ENCODE data around the gene USP35. TPM values are rescaled to one million over a fixed set of nuclear protein-coding genes. Genes with fewer than 3 reads are reported as not detected.

USP35 gene
- total and polyA plus RNA-seq, 5 experiments from 2014 or later: 0.76 to 12.4 (median 1.5) TPM

DNA sequence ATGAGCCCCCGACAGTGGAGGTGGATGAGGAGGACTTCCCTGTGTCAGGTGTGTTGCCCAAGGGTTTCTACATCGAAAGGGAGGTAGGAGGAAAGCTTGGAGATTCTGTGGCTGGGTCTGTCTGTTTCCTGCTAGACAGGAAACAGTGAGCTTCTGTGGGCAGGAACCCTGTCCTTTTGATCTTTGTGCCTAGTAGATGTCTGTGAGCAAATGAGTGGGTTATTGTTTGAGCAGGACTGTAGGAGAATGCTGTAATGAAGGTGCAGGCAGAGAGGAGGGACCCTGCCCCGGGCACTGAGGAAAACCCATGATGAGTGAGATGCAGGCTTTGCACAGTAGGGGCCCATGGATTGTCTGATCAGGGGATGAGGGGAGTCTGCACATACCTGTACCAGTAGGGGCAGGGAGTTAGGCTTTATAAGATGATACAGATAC is 14.0 kb downstream of the USP35 start:
- POLR2A ChIA-PET: interaction anchor here (0.6 to 5.4 kb wide), 5 partner anchors 13 to 372 kb away, joined by 3 to 63 read pairs (median 6); partner anchors contain the start of genes ALG8, KCTD21, NARS2 and USP35
- peak in 9 of 10 donors; percentile 39 to 85 (median 76) for DNase-seq
- Mint-ChIP-seq H3K4me1 (peaks cover 25 to 52% (median 46%) of the 10 kb centered on the region in 4 donors), H3K36me3 (peaks cover 0 to 7% (median 6%) of the 10 kb centered on the region in 3 donors), H3K27me3 (no peaks in the 10 kb centered on the region), H3K9me3 (no peaks in the 10 kb centered on the region), H3K27ac (peak overlapping the region; percentile 85 to 99 (median 97)), H3K4me3 (peak overlapping the region; percentile 73 to 91 (median 87))
- ATAC-seq: peak; percentile 83

DNA sequence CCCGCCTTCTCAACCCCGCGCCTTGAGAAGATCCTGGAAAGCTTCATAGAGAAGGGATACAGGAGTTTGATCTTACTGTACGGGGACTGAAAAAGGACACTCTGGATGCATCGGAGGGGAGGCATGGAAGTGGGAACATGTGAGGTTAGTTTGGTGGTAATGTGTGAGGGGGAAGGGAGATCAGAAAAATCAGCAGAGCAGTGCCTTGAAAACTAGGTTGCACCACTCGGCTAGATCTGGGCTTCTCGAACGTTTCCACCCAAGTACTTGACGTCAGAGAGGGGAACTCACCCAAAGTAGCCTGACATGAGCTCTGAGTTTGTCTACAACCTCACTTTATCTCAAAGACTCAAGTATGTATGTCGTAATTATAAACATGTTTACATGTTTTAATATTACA is 14.5 kb downstream of the USP35 start:
- peak overlapping the region; percentile 85 to 99 (median 97) for H3K27ac Mint-ChIP-seq
- H3K4me1 Mint-ChIP-seq: peaks cover 26 to 52% (median 46%) of the 10 kb centered on the region in 4 donors
- peaks cover 0 to 7% (median 7%) of the 10 kb centered on the region in 3 donors for H3K36me3 Mint-ChIP-seq
- POLR2A ChIA-PET: interaction anchor here (0.7 to 5.4 kb wide), 4 partner anchors 14 to 372 kb away, joined by 5 to 63 read pairs (median 9); partner anchors contain the start of genes ALG8, KCTD21, NARS2 and USP35
- peak; percentile 28 to 88 (median 76) for DNase-seq
- H3K4me3 Mint-ChIP-seq: peak overlapping the region; percentile 73 to 91 (median 87)
- ATAC-seq: peak; percentile 75 to 84
- no peaks in the 10 kb centered on the region for H3K9me3 Mint-ChIP-seq
- H3K27me3 Mint-ChIP-seq: no peaks in the 10 kb centered on the region

DNA sequence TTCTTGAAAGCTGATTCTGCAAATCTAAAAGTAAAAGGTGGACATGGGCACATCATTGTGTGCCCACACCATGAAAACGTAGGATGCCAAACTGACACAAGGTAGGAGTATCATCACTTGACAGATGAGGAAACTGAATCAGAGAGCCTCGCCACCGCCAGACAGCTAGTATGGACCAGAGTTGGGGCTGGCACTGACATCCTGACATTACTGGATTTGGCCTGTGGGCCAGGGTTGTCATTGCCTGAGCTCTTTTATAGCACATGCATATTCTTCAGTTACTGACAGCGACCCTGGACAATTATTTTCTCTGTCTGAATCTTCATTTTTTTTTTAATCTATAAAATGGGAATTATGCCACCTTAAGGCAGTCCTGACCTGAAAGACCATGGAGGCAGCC is 16.5 kb downstream of the USP35 start:
- DNase-seq (no peak), ATAC-seq (no peak)
- Mint-ChIP-seq H3K36me3 (peaks cover 0 to 10% (median 8%) of the 10 kb centered on the region in 3 donors), H3K27me3 (no peaks in the 10 kb centered on the region), H3K9me3 (no peaks in the 10 kb centered on the region), H3K4me3 (no peak overlapping the region), H3K27ac (peak overlapping the region; percentile 57 to 96 (median 88)), H3K4me1 (peaks cover 30 to 46% (median 40%) of the 10 kb centered on the region in 4 donors)
- POLR2A ChIA-PET: interaction anchor here (0.6 kb wide), 1 partner anchor 370 kb away, joined by 3 read pairs; the partner anchor contains the start of gene NARS2

DNA sequence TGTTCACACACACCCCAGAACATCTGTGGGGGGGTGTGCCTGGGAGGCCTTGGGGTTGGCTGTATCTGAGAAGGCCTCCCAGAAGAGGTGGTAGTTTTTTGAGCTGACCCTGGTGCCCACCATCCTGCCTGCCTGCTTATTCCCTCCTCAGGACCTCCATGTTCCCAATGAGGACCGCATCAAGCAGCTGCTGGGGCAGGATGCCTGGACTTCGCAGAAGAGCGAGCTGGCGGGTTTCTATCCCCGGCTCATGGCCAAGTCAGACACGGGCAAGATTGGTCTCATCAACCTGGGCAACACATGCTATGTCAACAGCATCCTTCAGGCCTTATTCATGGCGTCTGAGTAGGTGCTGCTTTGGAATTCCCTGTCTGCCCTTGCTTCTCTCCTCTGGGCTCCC is 17.0 kb downstream of the USP35 start:
- H3K27ac Mint-ChIP-seq: peak overlapping the region in 4 of 10 donors; percentile 85 to 96 (median 92)
- POLR2A ChIA-PET: interaction anchor here (0.6 kb wide), 1 partner anchor 369 kb away, joined by 3 read pairs; the partner anchor contains the start of gene NARS2
- peaks cover 30 to 44% (median 40%) of the 10 kb centered on the region in 4 donors for H3K4me1 Mint-ChIP-seq
- H3K27me3 Mint-ChIP-seq: no peaks in the 10 kb centered on the region
- no peak overlapping the region for H3K4me3 Mint-ChIP-seq
- no peak for DNase-seq
- ATAC-seq: no peak
- H3K36me3 Mint-ChIP-seq: peaks cover 0 to 14% (median 12%) of the 10 kb centered on the region in 3 donors
- H3K9me3 Mint-ChIP-seq: no peaks in the 10 kb centered on the region

DNA sequence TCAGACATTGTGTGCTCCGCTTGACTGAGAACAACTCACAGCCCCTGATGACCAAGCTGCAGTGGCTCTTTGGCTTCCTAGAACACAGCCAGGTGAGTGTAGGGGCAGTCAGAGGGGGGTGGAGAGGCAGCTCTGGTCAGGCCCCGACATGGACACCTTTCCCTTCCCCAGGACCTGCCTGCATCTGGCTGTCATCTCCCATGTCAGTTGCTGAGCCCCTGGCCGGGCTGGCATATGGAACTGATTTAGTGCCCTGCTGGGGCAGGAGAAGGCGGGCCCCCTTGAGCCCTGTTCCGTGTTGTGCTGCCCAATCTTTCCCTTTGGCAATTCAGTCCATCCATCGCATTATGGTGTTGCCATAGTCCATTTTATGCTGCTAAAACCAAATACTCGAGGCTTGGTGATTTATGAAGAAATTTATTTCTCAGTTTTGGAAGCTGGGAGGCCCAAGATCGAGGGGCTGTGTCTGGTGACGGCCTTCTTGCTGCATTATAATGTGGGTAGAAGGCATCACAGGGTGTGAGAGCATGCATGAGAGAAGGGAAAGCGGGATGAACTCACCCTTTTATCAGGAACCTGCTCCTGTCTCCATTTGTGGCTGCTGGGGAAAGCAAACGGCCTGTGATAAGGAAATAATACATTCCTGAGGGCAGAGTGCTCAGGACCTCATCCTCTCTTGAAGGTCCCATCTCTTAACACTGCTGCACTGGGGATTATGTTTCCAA is 19.0 kb downstream of the USP35 start:
- Mint-ChIP-seq H3K36me3 (peaks cover 0 to 25% (median 25%) of the 10 kb centered on the region in 3 donors), H3K27ac (peak overlapping the region in 5 of 10 donors; percentile 28 to 84 (median 73)), H3K27me3 (no peaks in the 10 kb centered on the region), H3K4me1 (peaks cover 21 to 33% (median 26%) of the 10 kb centered on the region in 4 donors), H3K4me3 (no peak overlapping the region), H3K9me3 (no peaks in the 10 kb centered on the region)
- POLR2A ChIA-PET: interaction anchor here (1.2 kb wide), 1 partner anchor 19 kb away, joined by 3 read pairs; the partner anchor contains the start of gene USP35
- no peak for ATAC-seq
- DNase-seq: no peak

DNA sequence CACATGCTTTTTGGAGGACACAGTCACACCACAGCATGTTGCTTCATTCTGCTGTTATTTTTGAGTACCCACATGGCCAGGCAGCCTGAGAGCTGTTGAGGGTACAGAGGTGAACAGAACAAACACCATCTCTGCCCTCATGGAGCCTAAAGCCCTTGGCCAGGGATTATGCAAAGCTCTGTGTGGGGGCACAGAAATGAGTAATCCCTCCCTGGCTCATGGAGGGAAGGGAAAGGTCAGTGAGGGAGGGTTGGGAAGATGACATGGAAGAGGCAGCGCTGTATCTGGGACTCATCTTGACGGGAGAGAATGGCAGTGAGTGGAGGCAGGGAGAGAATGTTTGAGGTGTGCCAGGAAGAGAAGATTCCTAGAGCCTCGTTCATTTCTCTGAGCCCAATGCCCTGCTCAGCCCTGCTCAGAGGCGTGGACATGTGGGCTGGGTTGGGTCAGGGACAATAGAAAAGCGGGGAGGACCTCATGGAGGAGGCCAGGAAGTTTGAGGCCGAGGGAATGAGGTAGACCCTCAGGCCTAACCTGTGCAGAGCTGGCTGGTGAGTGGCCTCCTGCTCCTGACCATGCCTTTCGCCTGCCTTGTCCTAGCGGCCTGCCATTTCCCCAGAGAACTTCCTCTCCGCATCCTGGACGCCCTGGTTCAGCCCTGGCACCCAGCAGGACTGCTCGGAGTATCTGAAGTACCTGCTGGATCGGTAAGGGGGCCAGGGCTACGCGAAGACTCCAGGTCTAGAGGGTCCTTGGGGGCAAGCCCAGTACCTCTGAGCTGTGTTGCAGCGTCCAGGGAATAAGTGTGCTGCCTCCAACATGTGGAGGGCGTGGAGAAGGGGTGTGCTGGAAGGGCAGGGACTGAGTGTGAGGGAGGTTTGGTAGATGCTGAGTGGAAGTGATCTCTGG is 19.8 kb downstream of the USP35 start:
- H3K4me1 Mint-ChIP-seq: peaks cover 17 to 30% (median 20%) of the 10 kb centered on the region in 4 donors
- H3K27ac Mint-ChIP-seq: peak overlapping the region in 8 of 10 donors; percentile 2 to 84 (median 45)
- no peak for DNase-seq
- no peaks in the 10 kb centered on the region for H3K9me3 Mint-ChIP-seq
- no peak for ATAC-seq
- H3K27me3 Mint-ChIP-seq: no peaks in the 10 kb centered on the region
- no peak overlapping the region for H3K4me3 Mint-ChIP-seq
- H3K36me3 Mint-ChIP-seq: peaks cover 0 to 25% (median 25%) of the 10 kb centered on the region in 3 donors
- POLR2A ChIA-PET: no interaction called here

DNA sequence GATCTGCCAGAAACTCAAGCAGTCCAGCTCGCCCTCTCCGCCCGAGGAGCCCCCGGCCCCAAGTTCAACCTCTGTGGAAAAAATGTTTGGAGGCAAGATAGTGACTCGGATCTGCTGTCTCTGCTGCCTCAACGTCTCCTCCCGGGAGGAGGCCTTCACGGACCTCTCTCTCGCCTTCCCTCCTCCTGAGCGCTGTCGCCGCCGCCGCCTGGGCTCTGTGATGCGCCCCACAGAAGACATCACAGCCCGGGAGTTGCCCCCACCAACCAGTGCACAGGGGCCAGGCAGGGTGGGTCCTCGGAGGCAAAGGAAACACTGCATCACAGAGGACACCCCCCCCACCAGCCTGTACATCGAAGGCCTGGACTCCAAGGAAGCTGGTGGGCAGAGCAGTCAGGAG is 20.8 kb downstream of the USP35 start:
- H3K36me3 Mint-ChIP-seq: peaks cover 0 to 27% (median 25%) of the 10 kb centered on the region in 3 donors
- peak overlapping the region in 3 of 10 donors; percentile 10 to 46 (median 44) for H3K27ac Mint-ChIP-seq
- DNase-seq (no peak), ATAC-seq (no peak)
- no peaks in the 10 kb centered on the region for H3K9me3 Mint-ChIP-seq
- no peak overlapping the region for H3K4me3 Mint-ChIP-seq
- no peaks in the 10 kb centered on the region for H3K27me3 Mint-ChIP-seq
- peaks cover 10 to 25% (median 17%) of the 10 kb centered on the region in 4 donors for H3K4me1 Mint-ChIP-seq
- POLR2A ChIA-PET: no interaction called here

DNA sequence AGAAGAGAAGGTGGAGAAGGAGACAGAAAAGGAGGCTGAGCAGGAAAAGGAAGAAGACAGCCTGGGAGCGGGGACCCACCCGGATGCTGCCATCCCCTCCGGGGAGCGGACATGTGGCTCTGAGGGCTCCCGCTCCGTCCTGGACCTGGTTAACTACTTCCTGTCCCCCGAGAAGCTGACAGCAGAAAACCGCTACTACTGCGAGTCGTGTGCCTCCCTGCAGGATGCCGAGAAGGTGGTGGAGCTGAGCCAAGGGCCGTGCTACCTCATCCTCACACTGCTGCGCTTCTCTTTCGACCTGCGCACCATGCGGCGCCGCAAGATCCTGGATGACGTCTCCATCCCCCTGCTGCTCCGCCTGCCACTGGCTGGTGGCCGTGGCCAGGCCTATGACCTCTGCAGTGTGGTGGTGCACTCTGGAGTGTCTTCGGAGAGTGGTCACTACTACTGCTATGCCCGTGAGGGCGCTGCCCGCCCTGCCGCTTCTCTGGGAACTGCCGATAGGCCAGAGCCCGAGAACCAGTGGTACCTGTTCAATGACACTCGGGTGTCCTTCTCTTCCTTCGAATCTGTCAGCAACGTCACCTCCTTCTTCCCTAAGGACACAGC is 21.4 kb downstream of the USP35 start:
- ATAC-seq: no peak
- H3K36me3 Mint-ChIP-seq: peaks cover 0 to 33% (median 26%) of the 10 kb centered on the region in 3 donors
- H3K27me3 Mint-ChIP-seq: no peaks in the 10 kb centered on the region
- H3K4me3 Mint-ChIP-seq: no peak overlapping the region
- peak overlapping the region in 2 of 10 donors; percentile 22 to 59 for H3K27ac Mint-ChIP-seq
- H3K9me3 Mint-ChIP-seq: no peaks in the 10 kb centered on the region
- POLR2A ChIA-PET: no interaction called here
- H3K4me1 Mint-ChIP-seq: peaks cover 5 to 19% (median 13%) of the 10 kb centered on the region in 4 donors
- DNase-seq: no peak

DNA sequence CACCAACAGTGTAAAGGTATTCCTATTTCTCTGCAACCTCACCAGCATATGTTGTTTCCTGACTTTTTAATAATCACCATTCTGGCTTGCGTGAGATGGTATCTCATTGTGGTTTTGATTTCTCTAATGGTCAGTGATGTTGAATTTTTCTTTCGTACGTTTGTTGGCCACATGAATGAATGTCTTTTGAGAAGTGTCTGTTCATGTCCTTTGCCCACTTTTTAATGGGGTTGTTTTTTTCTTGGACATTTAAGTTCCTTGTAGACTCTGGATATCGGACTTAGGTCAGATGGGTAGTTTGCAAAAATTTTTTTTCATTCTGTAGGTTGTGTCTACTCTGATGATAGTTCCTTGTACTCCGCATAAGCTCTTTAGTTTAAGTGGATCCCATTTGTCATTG is 22.8 kb downstream of the USP35 start:
- no peaks in the 10 kb centered on the region for H3K9me3 Mint-ChIP-seq
- POLR2A ChIA-PET: no interaction called here
- peaks cover 0 to 14% (median 12%) of the 10 kb centered on the region in 4 donors for H3K4me1 Mint-ChIP-seq
- no peak overlapping the region for H3K4me3 Mint-ChIP-seq
- DNase-seq: no peak
- ATAC-seq: no peak
- no peaks in the 10 kb centered on the region for H3K27me3 Mint-ChIP-seq
- H3K27ac Mint-ChIP-seq: peak overlapping the region in 1 of 10 donors; percentile 78
- H3K36me3 Mint-ChIP-seq: peaks cover 0 to 37% (median 26%) of the 10 kb centered on the region in 3 donors

DNA sequence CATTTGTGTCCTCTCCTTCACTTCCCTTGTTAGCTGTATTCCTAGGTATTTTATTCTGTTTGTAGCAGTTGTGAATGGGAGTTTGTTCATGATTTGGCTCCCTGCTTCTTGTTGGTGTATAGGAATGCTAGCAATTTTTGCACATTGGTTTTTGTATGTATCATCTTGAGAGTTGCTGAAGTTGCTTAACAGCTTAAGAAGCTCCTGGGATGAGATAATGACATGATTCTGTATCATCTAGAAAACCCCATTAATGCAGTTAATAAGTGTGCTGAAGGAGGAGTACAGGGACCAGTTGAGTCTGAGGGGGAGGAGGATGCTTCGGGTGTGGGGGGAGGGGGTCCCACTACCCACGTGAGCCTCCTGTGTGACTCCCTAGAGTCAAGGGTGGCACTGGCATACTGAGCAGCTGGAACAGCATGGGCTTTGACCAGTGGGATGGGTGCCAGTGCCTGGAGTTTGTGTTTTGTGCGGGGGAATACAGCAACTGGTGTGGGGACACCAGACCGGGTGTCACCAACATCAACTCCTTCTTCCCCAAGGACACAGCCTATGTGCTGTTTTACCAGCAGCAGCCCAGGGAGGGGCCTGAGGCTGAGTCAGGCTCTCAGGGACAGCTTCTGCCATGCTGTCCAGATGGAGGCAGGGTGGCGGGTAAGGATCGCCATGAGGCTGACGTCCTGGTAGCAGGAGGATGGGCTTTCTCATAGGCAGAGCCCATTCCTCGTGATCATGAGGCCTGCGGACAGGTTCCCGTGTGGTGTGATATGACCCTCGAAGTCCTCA is 24.1 kb downstream of the USP35 start:
- peaks cover 0 to 37% (median 26%) of the 10 kb centered on the region in 3 donors for H3K36me3 Mint-ChIP-seq
- no peak overlapping the region for H3K27ac Mint-ChIP-seq
- H3K4me3 Mint-ChIP-seq: no peak overlapping the region
- H3K9me3 Mint-ChIP-seq: no peaks in the 10 kb centered on the region
- DNase-seq (no peak), ATAC-seq (no peak)
- H3K27me3 Mint-ChIP-seq: no peaks in the 10 kb centered on the region
- POLR2A ChIA-PET: no interaction called here
- H3K4me1 Mint-ChIP-seq: peaks cover 0 to 14% (median 12%) of the 10 kb centered on the region in 4 donors

DNA sequence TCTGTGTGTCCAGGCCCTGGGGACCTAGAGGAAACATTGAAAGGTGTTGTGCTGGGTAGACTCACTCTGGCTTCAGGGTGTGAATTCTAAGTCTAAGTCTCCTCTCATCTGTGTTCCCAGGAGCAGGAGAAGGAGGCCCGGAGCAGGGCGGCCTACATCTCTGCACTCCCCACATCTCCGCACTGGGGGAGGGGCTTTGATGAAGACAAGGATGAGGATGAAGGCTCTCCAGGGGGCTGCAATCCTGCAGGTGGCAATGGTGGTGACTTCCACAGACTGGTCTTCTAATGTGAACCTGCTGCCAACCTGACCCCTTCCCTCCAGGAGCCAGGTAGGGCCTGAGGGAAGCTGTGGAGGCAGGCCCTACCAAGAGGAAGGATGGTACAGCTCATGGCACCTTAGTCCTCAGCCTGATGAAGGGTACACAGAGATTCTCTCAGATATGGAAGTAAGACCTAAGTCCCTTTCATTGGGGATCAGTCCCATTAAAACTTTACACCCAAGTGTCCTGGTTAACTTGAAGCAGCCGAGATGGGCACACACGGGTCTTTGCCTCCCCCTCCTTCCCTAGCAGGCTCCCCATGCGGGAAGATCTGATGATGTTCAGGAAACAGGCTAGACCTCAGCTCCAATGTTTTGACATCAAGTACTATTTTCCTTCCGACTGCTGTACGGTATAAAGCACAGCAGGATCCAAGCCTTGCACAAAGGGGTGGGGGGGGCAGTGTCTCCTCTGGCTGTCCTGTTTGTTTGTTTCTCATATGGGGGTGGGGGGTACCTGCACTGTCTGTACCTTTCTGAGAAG is 25.0 kb downstream of the USP35 start:
- peaks cover 0 to 14% (median 12%) of the 10 kb centered on the region in 4 donors for H3K4me1 Mint-ChIP-seq
- H3K36me3 Mint-ChIP-seq: peaks cover 0 to 35% (median 26%) of the 10 kb centered on the region in 3 donors
- POLR2A ChIA-PET: no interaction called here
- ATAC-seq (no peak), DNase-seq (no peak)
- H3K9me3 Mint-ChIP-seq: no peaks in the 10 kb centered on the region
- peak overlapping the region in 1 of 10 donors; percentile 23 for H3K27ac Mint-ChIP-seq
- no peak overlapping the region for H3K4me3 Mint-ChIP-seq
- no peaks in the 10 kb centered on the region for H3K27me3 Mint-ChIP-seq
